Measurements from ENCODE around the gene LRMDA.

The LRMDA gene

GRCh38 chr10:76336213-76336963, 905.0 kb downstream of the LRMDA start:
- H3K79me2 ChIP-seq (ENCODE audit: low read length), result no peaks in the 10 kb centered on the region
- H4K20me1 ChIP-seq (ENCODE audit: insufficient read depth, low read length), result no peaks in the 10 kb centered on the region
- H3K4me3 ChIP-seq (ENCODE audit: low read length), result no peak overlapping the region
- H3K9ac ChIP-seq (ENCODE audit: low read length), result no peak overlapping the region
- no peaks in the 10 kb centered on the region for H3K27me3 ChIP-seq (ENCODE audit: low read depth, low read length)
- TF ChIP-seq EZH2phosphoT487 (IDR thresholded peaks at IDR 0.05; ENCODE audit: low read depth) (no peak), CTCF (IDR thresholded peaks at IDR 0.05; ENCODE audit: low read depth, low read length) (no peak)
- H3K4me2 ChIP-seq (ENCODE audit: low read length), result no peak overlapping the region
- no peak overlapping the region for H2AFZ ChIP-seq (ENCODE audit: low read depth, low read length)
- no peaks in the 10 kb centered on the region for H3K36me3 ChIP-seq (replicated peaks; ENCODE audit: low read depth, low read length)
- no peaks in the 10 kb centered on the region for H3K9me3 ChIP-seq (ENCODE audit: insufficient read depth, low read length)
- no peak overlapping the region for H3K27ac ChIP-seq (ENCODE audit: low read length)
- no peaks in the 10 kb centered on the region for H3K4me1 ChIP-seq (ENCODE audit: low read length)

- Histone ChIP-seq H3K36me3 (replicated peaks; ENCODE audit: low read depth, low read length) (no peaks in the 10 kb centered on the region), H3K27me3 (ENCODE audit: low read depth, low read length) (no peaks in the 10 kb centered on the region), H3K4me2 (ENCODE audit: low read length) (no peak overlapping the region), H3K9me3 (ENCODE audit: insufficient read depth, low read length) (no peaks in the 10 kb centered on the region), H3K4me3 (ENCODE audit: low read length) (no peak overlapping the region), H3K4me1 (ENCODE audit: low read length) (no peaks in the 10 kb centered on the region), H3K27ac (ENCODE audit: low read length) (no peak overlapping the region), H4K20me1 (ENCODE audit: insufficient read depth, low read length) (no peaks in the 10 kb centered on the region), H3K79me2 (ENCODE audit: low read length) (no peaks in the 10 kb centered on the region), H2AFZ (ENCODE audit: low read depth, low read length) (no peak overlapping the region), H3K9ac (ENCODE audit: low read length) (no peak overlapping the region)
- TF ChIP-seq EZH2phosphoT487 (IDR thresholded peaks at IDR 0.05; ENCODE audit: low read depth), result no peak
- no peak for TF ChIP-seq CTCF (IDR thresholded peaks at IDR 0.05; ENCODE audit: low read depth, low read length)
Observed at GRCh38 chr10:76337641-76338040, 906.2 kb downstream of the LRMDA start.

DNA sequence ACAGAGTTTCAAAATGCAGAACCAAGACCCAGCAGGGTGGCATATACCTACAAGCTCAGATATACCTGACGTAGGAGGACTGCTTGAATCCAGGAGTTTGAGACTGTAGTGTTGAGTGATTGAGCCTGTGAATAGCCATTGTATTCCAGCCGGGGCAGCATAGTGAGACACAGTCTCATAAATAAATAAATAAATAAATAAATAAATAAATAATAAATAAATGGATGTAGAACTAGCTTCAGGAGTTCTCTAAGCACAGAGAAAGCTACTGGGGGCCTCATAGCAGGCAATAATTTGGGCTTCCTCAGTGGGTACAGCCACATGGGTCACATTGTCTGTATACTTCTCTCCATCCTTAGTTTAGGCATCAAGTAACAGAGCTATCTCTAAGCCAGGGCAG, 906.8 kb downstream of the LRMDA start:
- no peaks in the 10 kb centered on the region for H3K4me1 ChIP-seq (ENCODE audit: low read length)
- no peaks in the 10 kb centered on the region for H3K36me3 ChIP-seq (replicated peaks; ENCODE audit: low read depth, low read length)
- no peak overlapping the region for H3K9ac ChIP-seq (ENCODE audit: low read length)
- no peak overlapping the region for H3K4me3 ChIP-seq (ENCODE audit: low read length)
- no peaks in the 10 kb centered on the region for H3K27me3 ChIP-seq (ENCODE audit: low read depth, low read length)
- H3K79me2 ChIP-seq (ENCODE audit: low read length), result no peaks in the 10 kb centered on the region
- TF ChIP-seq CTCF (IDR thresholded peaks at IDR 0.05; ENCODE audit: low read depth, low read length), result no peak
- TF ChIP-seq EZH2phosphoT487 (IDR thresholded peaks at IDR 0.05; ENCODE audit: low read depth), result no peak
- H3K9me3 ChIP-seq (ENCODE audit: insufficient read depth, low read length), result no peaks in the 10 kb centered on the region
- H3K27ac ChIP-seq (ENCODE audit: low read length), result no peak overlapping the region
- H3K4me2 ChIP-seq (ENCODE audit: low read length), result no peak overlapping the region
- no peak overlapping the region for H2AFZ ChIP-seq (ENCODE audit: low read depth, low read length)
- no peaks in the 10 kb centered on the region for H4K20me1 ChIP-seq (ENCODE audit: insufficient read depth, low read length)

DNA sequence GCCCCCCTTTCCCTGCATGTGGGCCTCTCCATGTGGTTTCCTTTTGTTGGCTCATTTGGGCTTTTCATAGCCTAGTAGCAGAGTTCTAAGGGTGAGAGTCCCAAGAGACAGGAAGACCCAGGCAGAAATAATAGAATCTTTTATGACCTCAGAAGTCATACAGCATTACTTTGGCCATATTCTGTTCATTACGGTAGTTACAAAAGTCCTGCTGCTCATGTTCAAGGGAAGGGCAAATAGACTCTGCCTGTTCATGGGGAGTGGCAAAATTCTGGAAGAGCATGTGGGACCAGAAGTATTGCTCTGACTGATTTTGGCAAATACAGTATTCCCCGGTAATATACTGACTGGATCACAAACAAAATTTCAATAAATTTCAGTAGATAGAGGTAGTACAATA, 910.3 kb downstream of the LRMDA start:
- TF ChIP-seq CTCF (IDR thresholded peaks at IDR 0.05; ENCODE audit: low read depth, low read length) (no peak), EZH2phosphoT487 (IDR thresholded peaks at IDR 0.05; ENCODE audit: low read depth) (no peak)

More for the DNA sequence above, 910.3 kb downstream of the LRMDA start:
- Histone ChIP-seq H3K9ac (ENCODE audit: low read length) (no peak overlapping the region), H4K20me1 (ENCODE audit: insufficient read depth, low read length) (no peaks in the 10 kb centered on the region), H2AFZ (ENCODE audit: low read depth, low read length) (no peak overlapping the region), H3K79me2 (ENCODE audit: low read length) (no peaks in the 10 kb centered on the region), H3K4me1 (ENCODE audit: low read length) (no peaks in the 10 kb centered on the region), H3K27me3 (ENCODE audit: low read depth, low read length) (no peaks in the 10 kb centered on the region), H3K36me3 (replicated peaks; ENCODE audit: low read depth, low read length) (no peaks in the 10 kb centered on the region), H3K4me3 (ENCODE audit: low read length) (no peak overlapping the region), H3K27ac (ENCODE audit: low read length) (no peak overlapping the region), H3K9me3 (ENCODE audit: insufficient read depth, low read length) (no peaks in the 10 kb centered on the region), H3K4me2 (ENCODE audit: low read length) (no peak overlapping the region)

Data from OCI-LY3 (cell line).